Muscle of arm (tissue), 12 donors: ENCODE results near the gene ESR1. TPM values are rescaled to one million over a fixed set of nuclear protein-coding genes. Genes with fewer than 3 reads are reported as not detected.
"Not testable (repeated sequence)": the region's sequence is repeated elsewhere in the genome, so short reads cannot be mapped to it uniquely, and the experiment has no call there.

Source experiments
- DNase-seq: peaks from one replicate; pipeline ENCODE4 v3.0.0-alpha.2; 2013
- polyA plus RNA-seq, 12 donors: library from polyadenylated mRNA; unstranded; fragments of 120-200 nt; gene quantifications; one replicate each; pipeline ENCODE4 v1.2.1, GENCODE V29; 2013; ENCODE audit not compliant: insufficient read length in 12 of 12

The ESR1 gene
- polyA plus RNA-seq, 12 donors: 1.3 to 6.5 (median 2.9) TPM; not detected in 1

DNA sequence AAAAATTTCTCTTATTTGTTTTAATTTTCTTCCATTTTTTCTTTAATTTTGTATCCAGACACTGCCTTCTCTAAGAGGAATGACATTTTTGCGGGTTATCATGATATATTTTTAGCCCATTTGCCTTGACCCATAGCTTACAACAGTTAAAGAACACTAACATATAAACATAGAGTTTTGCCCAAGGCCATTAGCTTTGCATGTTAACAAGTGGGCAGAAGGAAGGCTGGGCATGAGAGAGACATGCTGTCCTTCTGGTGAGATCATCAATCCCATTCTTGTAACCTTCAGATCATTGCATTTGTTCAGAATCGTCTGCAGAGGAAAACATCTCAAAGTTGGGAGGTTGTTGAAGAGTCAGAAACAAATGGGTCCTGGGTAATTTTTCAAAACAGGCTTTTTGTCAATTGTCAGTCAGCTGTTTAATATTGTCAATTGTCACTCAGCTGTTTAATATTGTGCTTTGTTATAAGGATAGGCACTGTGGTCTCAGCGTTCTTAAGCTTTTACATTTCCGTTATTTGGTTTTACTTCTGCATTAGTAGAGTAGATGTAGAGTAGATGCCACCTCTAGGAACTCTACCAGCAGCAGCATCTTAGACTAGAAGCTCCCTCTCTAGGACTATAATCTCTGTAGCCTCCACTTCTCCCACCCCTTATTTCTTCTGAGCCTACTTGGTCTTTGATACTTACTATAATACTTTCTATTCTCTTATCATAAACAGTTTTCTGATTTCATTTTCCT, 243.1 kb downstream of the ESR1 start:
- no peak for DNase-seq

DNA sequence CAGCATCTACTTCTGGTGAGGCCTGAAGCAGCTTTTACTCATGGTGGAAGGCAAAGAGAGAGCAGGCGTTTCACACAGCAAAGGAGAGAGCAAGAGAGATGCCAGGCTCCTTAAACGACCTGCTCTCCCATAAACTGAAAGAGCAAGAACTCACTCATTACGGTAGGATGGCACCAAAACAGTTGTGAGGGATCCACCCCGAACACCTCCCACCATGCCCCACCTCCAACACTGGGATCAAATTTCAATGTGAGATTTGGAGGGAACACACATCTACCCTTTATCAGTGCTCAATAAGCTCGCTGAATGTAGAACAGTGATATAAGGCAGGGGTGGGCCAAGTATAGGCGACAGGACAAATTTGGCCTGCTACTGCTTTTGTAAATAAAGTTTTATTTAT, 244.6 kb downstream of the ESR1 start:
- no peak for DNase-seq

DNA sequence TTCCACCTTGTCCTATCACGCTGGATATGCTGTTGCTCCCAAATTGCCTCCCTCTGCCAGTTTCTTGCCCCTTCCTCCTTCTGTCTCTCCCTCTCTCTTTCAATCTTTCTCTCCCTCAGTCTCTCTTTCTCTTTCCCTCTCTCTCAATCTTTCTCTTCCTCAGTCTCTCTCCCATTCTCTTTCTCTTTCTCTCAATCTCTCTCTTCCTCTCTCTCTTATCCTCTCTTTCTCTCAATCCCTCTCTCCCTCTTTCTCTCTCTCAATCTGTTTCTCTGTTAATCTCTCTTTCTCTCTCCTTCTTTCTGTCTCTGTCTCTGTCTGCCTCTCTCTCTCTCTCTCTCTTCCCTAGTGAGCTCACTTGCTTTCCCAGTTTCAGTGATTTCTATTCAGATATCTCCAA, 245.8 kb downstream of the ESR1 start:
- no peak for DNase-seq

DNA sequence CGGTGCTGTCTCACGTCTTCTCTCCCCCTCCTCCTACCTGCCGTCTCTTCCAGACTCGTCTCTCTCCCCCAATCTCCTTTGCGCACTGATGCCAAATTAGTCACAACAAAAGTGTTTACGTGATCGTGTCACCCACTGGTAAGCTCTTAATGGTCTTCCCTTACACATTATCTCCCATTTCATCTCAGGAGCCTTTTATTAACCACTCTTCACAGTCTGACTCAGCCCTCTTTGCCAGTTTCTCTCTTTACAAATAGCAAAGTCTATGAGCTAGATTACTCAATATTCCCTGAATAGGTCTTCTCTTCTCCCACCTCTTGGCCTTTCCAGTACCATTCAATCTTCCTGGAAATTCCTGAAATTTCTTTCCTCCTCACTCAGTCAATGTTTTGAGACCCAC, 247.0 kb downstream of the ESR1 start:
- DNase-seq: no peak

DNA sequence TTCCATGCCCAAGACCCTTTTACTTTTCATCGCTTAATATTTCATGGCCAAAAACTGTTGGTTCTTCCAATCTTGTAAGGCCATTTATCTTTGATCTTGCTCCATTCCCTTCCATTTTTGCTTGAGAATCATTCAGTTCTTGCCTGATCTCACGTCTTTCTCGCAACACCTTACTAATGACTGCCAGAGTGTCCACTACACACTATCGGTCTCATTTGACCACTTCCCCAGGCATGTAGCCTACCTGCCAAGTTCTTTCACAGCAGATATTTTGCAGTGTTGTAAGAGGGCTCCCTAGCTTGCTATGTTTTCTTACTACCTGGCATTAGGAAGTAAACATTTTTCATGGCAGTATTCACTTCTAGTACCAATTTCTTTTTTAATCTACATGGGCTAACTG, 248.0 kb downstream of the ESR1 start:
- DNase-seq: no peak

DNA sequence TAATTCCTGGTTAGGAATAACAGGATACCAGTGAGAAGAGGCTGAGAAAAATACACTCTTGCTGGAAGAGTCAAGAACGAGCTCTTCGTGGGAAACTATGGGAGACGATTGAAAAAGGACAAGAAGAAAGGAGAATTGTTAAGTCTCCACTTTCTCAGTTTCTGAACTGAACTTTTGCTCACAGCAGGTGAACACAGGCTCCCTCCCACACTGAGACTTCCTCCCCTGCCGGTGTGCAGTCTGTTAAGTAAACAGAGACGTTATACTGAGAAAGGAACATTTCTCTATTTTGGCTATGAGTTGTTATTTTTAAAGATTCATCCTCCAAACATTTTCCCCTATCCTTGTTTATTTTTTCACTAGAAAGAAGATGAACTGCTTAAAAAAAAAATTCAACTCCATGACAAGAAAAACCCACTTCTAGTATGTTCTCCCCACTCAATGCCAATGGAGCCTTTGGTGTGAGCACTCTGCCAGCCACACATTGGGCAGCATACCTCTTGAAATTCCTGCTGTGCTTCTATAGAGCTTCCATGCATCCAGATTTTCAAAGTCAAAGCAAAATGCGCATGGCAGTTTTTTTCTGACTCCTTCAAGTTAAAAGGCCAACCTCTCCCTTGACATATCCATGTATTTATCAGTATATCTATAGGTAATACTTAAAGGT, 250.5 kb downstream of the ESR1 start:
- DNase-seq: no peak

DNA sequence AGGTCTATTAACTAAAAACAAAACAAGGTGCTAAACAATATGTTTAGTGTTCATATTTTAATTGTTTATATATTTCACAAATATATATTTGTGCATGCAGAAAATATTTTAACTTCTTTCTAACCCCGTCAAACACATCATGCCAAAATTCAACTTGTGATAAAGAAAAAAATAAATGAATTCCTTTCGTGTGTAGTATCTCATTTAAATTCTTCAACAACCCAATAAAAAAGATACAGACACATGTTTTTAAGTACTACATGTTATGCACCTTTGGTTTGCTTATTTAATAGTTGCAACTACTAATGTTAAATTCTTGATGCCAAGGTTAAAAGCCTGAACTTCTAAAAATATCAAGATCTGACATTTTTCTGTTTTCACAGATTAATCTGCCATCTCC, 252.4 kb downstream of the ESR1 start:
- DNase-seq: no peak

DNA sequence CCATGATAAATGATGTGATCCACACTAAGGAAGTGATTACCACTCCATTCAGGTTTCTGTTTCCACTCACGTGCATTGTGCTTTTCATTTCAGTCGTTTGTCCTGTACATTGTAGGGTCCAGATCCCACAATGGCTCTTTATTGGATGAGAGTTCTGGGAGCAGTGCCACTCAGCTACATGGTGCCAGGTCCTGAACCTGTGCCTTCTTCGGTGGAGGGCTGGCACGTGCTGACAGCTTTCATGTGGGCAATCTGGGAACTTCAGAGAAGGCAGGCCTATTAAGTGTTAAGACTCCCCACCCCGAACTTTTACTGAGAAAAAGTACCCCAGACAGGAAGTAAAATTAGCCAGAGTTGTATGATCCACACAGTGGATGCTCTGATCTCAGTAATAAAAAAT, 255.0 kb downstream of the ESR1 start:
- no peak for DNase-seq

DNA sequence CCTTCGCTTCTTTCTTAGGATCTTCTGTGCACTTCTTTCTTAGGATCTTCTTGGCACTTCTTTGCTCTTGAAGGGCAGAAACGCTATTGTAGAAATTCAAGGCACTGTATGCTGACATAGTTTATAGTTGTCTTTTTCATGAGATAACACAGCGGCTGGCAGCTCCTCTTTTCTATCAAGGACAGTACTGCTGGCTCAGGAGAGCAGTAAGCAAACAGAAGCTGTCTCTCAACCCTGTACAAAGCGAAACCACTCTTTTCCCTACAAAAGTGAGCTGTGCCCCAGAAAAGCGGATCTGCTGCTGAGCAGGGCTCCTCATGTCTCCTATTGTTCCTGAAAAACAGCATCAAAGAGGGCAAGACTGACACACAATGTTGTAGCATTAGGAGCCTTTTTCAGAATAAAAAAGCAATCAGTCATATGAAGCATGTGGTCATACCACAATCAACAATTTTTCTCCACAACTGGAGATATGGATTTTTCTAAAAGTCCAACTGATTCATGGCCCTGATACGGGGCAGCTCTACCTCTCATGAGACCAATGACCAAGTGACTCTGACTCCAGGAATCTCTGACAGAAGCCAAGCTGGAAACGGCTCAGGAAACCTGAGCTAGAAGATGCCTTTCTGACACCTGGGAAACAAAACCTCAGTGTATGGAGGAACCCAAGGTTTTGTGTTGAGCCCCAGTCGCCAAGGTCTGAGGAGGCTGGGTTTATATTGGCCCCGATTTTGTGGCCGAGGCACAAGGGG, 255.9 kb downstream of the ESR1 start:
- DNase-seq: no peak

DNA sequence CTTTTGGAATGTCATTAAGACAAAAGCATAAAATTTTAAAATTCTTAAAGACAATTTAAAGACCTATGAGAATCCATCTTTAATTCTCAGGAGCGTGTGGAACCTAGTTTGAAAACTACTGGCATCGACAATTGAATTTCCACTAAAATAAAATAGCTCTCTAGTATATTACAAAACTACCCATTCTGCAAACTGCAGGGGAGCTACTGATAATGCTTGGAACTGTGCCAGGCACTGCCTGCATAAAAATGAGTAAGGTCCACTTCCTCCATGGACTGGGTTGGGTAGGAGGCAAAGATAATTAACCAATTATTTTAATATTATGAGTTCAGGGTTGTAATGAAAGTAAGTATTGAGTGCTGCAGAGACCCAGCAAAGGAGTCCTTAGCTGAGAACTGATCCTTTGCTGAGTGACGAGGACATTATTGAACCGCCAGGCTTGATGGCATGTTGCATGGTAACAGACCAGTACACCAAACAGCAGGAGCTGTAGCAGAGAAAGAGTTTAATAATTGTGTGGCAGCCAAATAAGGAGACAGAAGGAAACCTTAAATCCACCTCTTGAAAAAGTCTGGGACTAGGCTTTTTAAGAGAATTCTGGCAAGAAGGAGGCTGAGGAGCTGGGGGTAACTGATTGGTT, 261.3 kb downstream of the ESR1 start:
- no peak for DNase-seq

DNA sequence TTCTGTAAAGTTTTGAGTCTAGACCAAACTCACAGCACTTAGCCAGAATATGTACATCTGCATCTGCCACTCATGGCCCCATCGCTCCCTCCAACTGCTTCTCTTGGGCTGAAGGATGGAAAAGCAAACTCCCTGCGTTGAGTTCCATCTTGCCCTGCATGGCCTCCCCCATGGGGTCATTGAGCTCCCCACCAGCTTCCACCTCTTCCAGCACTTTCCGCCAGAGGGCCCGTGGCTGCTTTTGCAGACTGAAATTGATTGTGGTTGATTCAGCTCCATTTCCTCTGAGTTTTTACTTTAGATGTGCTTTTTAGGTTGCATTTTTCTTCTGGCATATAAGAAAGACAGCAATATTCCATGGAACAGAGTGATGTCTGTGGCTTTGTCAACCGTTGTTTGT, 263.1 kb downstream of the ESR1 start:
- no peak for DNase-seq

DNA sequence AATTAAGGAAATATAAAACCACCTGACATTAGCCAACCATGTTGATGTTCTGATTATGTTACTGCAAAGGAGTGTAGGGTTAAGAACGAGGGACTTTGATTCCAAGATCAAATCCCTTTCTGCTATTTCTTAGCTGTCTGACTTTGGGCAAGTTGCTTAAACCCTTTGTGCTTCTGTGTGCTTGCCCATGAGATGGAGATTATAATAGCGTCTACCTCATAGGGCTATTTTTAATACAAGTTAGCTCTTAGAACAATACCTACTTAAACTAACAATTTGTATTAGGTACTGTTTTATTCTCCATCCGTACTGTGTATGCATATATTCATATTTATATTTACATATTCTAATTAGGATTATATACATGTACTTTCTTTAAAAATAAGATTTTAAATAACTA, 263.8 kb downstream of the ESR1 start:
- no peak for DNase-seq

DNA sequence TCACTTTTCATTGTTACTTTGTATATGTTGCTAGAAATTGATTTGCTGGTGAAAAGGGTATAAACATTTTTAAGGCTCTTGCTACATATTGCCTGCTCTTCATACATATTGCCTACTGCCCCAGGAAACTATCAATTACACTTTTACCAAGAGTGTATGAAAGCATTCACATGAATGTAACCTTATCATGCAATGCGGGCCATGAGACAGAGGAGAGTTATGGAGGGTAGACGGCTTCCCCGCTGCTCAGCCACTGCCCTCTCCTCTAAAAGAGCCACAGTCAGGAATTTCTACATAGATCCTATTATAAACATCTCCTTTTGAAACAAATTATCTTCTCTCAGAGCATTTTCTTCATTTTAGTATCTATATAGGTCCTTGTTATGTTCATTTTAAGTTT, 264.4 kb downstream of the ESR1 start:
- no peak for DNase-seq

DNA sequence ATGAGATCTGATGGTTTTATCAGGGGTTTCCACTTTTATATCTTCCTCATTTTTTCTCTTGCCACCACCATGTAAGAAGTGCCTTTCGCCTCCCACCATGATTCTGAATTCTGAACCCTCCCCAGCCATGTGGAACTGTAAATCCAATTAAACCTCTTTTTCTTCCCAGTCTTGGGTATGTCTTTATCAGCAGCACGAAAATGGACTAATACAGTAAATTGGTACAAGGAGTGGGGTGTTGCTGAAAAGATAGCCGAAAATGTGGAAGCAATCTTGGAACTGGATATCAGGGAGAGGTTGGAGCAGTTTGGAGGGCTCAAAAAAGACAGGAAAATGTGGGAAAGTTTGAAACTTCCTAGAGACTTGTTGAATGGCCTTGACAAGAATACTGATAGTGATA, 268.8 kb downstream of the ESR1 start:
- not testable (repeated sequence) for DNase-seq

DNA sequence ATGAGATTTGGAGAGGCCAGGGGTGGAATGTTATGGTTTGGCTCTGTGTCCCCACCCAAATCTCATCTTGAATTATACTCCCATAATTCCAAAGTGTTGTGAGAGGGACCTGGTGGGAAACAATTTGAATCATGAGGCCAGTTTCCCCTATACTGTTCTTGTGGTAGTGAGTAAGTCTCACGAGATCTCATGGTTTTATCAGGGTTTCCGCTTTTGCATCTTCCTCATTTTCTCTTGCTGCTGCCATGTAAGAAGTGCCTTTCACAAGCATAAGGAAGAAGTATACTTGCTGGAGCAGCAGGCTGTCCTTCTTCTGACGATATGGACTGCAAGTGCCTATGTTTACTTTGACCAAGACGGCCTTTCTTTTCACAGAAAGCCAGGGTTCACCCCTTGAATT, 270.5 kb downstream of the ESR1 start:
- DNase-seq: no peak

DNA sequence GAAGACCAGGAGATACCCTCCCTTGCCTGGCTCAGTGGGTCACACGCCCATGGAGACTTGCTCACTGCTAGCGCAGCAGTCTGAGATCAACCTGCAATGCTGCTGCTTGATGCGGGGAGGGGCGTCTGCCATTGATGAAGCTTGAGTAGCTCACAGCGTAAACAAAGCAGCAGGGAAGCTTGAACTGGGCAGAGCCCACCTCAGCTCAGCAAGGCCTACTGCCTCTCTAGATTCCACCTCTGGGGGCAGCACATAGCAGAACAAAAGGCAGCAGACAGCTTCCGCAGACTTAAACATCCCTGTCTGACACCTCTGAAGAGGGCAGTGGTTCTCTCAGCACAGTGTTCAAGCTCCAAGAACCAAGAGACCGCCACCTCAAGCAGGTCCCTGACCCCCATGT, 271.3 kb downstream of the ESR1 start:
- DNase-seq: no peak

DNA sequence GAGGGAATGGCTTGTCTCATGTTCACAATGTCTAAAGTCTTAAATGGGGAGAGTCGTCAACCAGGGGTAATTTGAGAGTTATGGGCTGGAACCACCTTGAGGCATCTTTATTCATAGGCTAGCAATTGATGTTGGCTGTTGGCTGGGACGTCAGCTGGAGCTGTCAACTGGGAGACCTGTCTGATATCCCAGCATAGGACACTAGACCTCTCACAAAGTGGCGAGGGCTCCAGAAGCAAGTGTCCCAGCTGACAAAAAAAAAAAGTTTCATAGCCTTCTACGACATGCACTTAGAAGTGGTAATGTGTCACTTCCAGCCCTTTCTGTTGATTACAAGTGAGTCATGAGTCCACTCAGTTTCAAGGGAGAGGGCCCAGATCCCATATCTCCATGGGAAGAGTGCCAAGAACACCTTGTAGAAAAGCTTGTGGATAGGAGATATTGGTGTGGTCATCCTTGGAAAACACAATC, 278.0 kb downstream of the ESR1 start:
- no peak for DNase-seq

DNA sequence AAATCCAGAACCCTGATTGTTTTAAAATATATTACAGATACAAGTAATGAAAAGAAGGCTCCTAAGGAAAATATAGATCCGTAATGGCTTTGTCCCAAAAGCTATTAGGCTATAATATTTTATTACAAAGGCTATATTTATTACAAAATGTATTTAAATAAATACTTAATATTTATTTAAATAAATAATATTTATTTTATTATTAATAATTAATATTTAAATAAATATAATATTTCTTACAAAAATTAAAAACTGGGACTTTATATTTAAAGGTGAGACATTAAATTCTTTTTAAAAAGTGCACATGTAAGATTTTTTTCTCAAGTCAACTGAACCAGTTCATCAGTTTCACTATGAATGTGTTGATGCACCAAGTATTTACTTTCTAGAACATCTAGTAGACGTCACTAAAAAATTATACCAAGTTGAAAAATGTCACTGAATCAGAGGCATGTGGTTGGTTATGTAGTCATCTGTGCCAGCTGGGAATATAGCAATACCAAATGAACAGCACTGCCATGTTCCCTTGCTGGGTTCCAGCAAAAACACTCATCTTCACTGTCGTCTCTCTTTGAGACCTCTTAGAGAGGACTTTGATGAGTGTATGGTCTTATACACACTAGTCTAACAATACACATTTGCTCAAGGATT, 278.9 kb downstream of the ESR1 start:
- DNase-seq: no peak

DNA sequence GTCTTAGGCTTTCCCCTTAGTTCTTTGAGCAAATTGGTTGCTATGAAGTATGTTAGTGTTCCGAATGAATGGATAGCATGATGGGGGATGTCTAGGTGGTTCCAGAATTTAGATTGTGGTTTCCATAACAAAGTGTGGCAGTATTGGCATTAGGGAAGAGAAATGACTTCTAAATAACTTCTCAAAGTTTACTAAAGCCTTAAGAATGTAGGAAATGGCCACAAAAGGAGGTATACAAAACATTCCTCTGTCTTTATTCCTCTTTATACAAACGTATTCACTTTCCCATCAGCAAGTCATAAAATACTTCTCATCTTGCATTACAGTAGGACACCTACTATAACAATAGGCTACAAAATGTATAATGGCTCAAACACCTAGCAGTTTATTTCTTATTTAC, 279.6 kb downstream of the ESR1 start:
- no peak for DNase-seq

DNA sequence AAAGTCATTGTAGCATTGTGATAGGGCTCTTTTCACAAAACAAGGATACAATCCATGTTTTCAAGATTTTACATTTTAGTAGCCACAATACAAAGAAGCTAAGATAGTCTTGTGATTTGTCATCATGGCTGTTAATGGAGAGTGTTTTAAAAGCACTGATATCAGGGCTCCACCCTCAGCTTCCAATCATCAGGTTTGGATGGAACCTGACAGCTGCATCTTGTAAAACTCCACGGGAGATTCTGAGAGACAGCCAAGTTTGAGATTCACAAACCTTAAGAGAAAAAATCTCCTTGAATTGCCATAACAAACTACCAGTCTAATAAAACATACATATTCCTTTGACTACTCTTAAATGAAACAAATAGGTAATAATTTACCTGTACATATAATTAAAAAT, 280.2 kb downstream of the ESR1 start:
- no peak for DNase-seq

DNA sequence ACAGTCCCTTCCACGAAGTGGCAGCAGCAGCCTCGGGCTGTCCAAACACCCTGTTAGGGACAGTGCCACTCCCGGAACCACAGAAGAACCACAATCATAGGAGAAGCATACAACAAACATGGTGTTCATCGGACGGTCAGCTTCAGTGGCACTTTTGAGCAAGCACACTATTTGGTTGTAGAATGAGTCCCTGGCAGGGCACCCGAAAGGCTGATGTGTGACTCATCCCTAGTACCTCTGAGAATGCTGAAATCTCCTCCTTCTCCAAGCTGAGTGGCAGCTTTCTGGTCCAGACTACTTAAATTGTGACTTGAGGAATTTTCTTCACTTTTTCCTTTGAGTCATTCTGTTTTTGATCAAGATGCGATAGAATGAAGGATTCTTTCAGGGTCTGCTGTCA, 282.5 kb downstream of the ESR1 start:
- DNase-seq: no peak

DNA sequence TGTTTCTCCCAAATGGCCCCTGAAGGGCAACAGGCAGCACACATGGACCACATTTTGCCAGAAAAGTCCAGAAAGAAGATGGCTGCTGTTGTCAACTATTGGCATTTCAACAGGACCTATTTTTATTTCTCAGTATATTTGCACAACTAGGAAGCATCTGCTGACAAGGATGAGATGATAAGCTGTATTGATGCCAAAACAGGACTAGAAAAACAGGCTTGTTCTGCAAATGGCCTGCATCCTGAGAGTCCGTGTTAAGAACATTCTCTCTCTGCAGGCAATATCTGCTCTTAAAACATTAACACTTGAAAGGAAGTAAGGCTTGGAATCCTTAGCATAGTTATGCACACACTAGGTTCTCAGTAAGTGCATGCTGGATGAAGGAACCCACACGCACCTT, 283.7 kb downstream of the ESR1 start:
- no peak for DNase-seq
